PC-9 (cell line): ENCODE measurements around the gene HOXD4.

ENCODE experiments used
- EZH2 ChIP-seq: fragments of 200-600 bp; sonication (generic); IDR thresholded peaks from 2 replicates; pipeline ENCODE4 v1.8.0; 2017; ENCODE audit warnings: antibody characterized with exemption, low read depth
- TF ChIP-seq, protein P1 (sequence below): fragments of 200-600 bp; sonication (generic); conservative IDR thresholded peaks from 2 replicates; pipeline ENCODE4 v1.6.1; 2017; ENCODE audit warnings: mixed run types, antibody characterized with exemption, mild to moderate bottlenecking, moderate library complexity

DNA sequence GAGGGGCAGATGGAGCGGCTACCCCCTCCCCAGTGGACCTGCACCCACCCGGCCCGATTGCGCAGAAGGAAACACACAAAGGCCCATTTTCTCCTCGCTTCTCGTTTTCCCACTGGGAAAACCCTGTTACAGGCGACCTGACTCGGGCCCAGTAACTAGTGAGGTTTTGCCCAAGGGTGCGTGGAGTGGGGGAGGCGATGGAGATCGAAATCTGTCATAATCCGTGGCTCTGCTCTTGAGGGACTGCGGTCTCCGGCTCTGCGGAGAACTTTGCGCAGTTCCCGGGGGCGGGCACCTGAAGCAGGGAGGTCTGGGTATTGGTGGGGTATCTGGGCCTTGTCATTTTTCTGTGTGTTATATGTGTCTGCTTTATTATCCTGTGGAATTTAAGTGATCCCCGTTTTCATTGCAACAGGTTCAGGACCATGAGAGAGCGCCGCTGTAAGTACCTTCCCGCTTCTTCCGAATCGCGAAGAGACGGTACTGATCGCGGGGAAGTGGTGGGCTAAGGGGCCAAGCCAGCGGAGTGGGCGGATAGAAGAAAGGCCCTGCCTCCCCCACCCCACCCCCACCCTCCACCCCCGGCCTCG is 4.0 kb upstream of the HOXD4 start:
- TF ChIP-seq, protein P1, sequence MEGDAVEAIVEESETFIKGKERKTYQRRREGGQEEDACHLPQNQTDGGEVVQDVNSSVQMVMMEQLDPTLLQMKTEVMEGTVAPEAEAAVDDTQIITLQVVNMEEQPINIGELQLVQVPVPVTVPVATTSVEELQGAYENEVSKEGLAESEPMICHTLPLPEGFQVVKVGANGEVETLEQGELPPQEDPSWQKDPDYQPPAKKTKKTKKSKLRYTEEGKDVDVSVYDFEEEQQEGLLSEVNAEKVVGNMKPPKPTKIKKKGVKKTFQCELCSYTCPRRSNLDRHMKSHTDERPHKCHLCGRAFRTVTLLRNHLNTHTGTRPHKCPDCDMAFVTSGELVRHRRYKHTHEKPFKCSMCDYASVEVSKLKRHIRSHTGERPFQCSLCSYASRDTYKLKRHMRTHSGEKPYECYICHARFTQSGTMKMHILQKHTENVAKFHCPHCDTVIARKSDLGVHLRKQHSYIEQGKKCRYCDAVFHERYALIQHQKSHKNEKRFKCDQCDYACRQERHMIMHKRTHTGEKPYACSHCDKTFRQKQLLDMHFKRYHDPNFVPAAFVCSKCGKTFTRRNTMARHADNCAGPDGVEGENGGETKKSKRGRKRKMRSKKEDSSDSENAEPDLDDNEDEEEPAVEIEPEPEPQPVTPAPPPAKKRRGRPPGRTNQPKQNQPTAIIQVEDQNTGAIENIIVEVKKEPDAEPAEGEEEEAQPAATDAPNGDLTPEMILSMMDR: no peak
- TF ChIP-seq EZH2: no peak
